ENCODE data around the gene COQ8B.
"Not testable (repeated sequence)": the region's sequence is repeated elsewhere in the genome, so short reads cannot be mapped to it uniquely, and the experiment has no call there.

Gene COQ8B

GRCh38 chr19:40650749-40651305, 65.9 kb downstream of the COQ8B start:
- TF ChIP-seq ZFX (IDR thresholded peaks at IDR 0.05): no peak
- no peak for TF ChIP-seq CTCF (conservative IDR thresholded peaks at IDR 0.05)
- H3K27ac ChIP-seq: no peak overlapping the region

- not testable (repeated sequence) for H3K27ac ChIP-seq
Measured at GRCh38 chr19:40649903-40650675, 66.6 kb downstream of the COQ8B start.

- no peak overlapping the region for H3K27ac ChIP-seq
- no peak for TF ChIP-seq ZFX (IDR thresholded peaks at IDR 0.05)
- TF ChIP-seq CTCF (conservative IDR thresholded peaks at IDR 0.05): no peak
Measured at GRCh38 chr19:40646743-40647254, 69.9 kb downstream of the COQ8B start.

GRCh38 chr19:40642757-40643305, 73.9 kb downstream of the COQ8B start:
- TF ChIP-seq ZFX (IDR thresholded peaks at IDR 0.05) (no peak), CTCF (conservative IDR thresholded peaks at IDR 0.05) (no peak)
- H3K27ac ChIP-seq: no peak overlapping the region

DNA sequence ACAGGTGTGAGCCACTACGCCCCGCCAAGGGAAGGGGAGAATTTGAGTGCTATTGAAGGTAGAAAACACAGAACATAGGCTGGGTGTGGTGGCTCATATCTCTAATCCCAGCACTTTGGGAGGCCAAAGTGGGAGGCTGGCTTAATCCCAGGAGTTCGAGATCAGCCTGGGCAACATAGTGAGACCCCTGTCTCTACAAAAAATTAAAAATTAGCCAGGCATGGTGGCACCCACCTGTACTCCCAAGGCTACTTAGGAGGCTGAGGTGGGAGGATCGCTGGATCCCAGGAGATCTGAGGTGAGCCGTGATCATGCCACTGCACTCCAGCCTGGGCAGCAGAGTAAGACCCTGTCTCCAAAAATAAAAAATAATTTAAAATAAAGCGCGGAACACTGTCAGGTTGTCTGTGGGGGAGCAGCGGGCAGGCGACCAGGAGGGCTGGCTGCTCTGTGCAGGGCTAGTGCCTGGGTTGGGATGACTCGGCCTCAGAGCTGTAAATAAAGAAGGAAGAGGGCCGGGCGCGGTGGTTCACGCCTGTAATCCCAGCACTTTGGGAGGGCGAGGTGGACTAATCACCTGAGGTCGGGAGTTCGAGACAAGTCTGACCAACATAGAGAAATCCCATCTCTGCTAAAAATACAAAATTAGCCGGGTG, 74.5 kb downstream of the COQ8B start:
- no peak for TF ChIP-seq CTCF (conservative IDR thresholded peaks at IDR 0.05)
- no peak for TF ChIP-seq ZFX (IDR thresholded peaks at IDR 0.05)

More for the DNA sequence above, 74.5 kb downstream of the COQ8B start:
- no peak overlapping the region for H3K27ac ChIP-seq

Data from C4-2B (cell line).